H9 (cell line): ENCODE measurements around the gene RHBDD1. TPM values are rescaled to one million over a fixed set of nuclear protein-coding genes. Genes with fewer than 3 reads are reported as not detected.

Experiments used
- DNase-seq: peaks from one replicate; pipeline ENCODE4 v3.0.0-alpha.2; 2017
- H2AFZ ChIP-seq: one replicate; pipeline ENCODE4 v1.6.1; 2013; ENCODE audit warnings: mild to moderate bottlenecking, low read length, control low read depth, moderate library complexity
- H2AK5ac ChIP-seq: 2 replicates; pipeline ENCODE4 v1.6.1; 2013; ENCODE audit warnings: low read length, control low read depth, mixed read lengths; ENCODE audit not compliant: insufficient read length
- H2BK120ac ChIP-seq: one replicate; pipeline ENCODE4 v1.6.1; 2013; ENCODE audit warnings: low read depth, mild to moderate bottlenecking, low read length, control low read depth, inconsistent platforms; ENCODE audit not compliant: poor library complexity, severe bottlenecking
- H2BK12ac ChIP-seq: 2 replicates; pipeline ENCODE4 v1.6.1; 2013; ENCODE audit warnings: low read length, control low read depth, mixed read lengths, low read depth; ENCODE audit not compliant: insufficient read length
- H2BK15ac ChIP-seq: 2 replicates; pipeline ENCODE4 v1.6.1; 2013; ENCODE audit warnings: low read depth, low read length, control low read depth
- H2BK20ac ChIP-seq: one replicate; pipeline ENCODE4 v1.6.1; 2013; ENCODE audit warnings: low read depth, mild to moderate bottlenecking, low read length, control low read depth, inconsistent platforms; ENCODE audit not compliant: poor library complexity, severe bottlenecking
- H2BK5ac ChIP-seq: 2 replicates; pipeline ENCODE4 v1.6.1; 2013; ENCODE audit warnings: low read length, control low read depth, mixed read lengths; ENCODE audit not compliant: insufficient read length
- H3K14ac ChIP-seq: 2 replicates; pipeline ENCODE4 v1.6.1; 2013; ENCODE audit warnings: low read length, control low read depth; ENCODE audit not compliant: insufficient read depth
- H3K18ac ChIP-seq: 2 replicates; pipeline ENCODE4 v1.6.1; 2013; ENCODE audit warnings: low read depth, mild to moderate bottlenecking, mixed read lengths, low read length, control low read depth; ENCODE audit not compliant: insufficient read length
- H3K23ac ChIP-seq: 2 replicates; pipeline ENCODE4 v1.6.1; 2013; ENCODE audit warnings: low read length, control low read depth, mixed read lengths, low read depth; ENCODE audit not compliant: insufficient read length
- H3K23me2 ChIP-seq: 2 replicates; pipeline ENCODE4 v1.6.1; 2013; ENCODE audit warnings: low read depth, mild to moderate bottlenecking, mixed read lengths, low read length, control low read depth; ENCODE audit not compliant: insufficient read length, poor library complexity, severe bottlenecking
- H3K27ac ChIP-seq: 2 replicates; pipeline ENCODE4 v1.5.1; 2013; ENCODE audit warnings: low read length, control low read depth, mixed read lengths, low read depth; ENCODE audit not compliant: insufficient read length
- H3K27me3 ChIP-seq: 2 replicates; pipeline ENCODE4 v1.6.1; 2013; ENCODE audit warnings: low read length, control low read depth, inconsistent platforms; ENCODE audit not compliant: insufficient read depth
- H3K4ac ChIP-seq: 2 replicates; pipeline ENCODE4 v1.6.1; 2013; ENCODE audit warnings: low read depth, mild to moderate bottlenecking, control low read depth, inconsistent platforms, low read length, moderate library complexity
- H3K4me1 ChIP-seq: 2 replicates; pipeline ENCODE4 v1.6.1; 2013; ENCODE audit warnings: low read length, control low read depth, inconsistent platforms; ENCODE audit not compliant: insufficient read depth
- H3K4me2 ChIP-seq: 2 replicates; pipeline ENCODE4 v1.6.1; 2013; ENCODE audit warnings: low read length, control low read depth, mixed read lengths; ENCODE audit not compliant: insufficient read length, insufficient read depth
- H3K56ac ChIP-seq: 2 replicates; pipeline ENCODE4 v1.6.1; 2013; ENCODE audit warnings: low read depth, mild to moderate bottlenecking, mixed read lengths, low read length, control low read depth; ENCODE audit not compliant: insufficient read length
- H3K79me1 ChIP-seq: 2 replicates; pipeline ENCODE4 v1.6.1; 2013; ENCODE audit warnings: low read depth, mild to moderate bottlenecking, moderate library complexity, low read length, control low read depth, inconsistent platforms; ENCODE audit not compliant: insufficient read depth, poor library complexity, severe bottlenecking
- H3K79me2 ChIP-seq: 2 replicates; pipeline ENCODE4 v1.6.1; 2013; ENCODE audit warnings: low read length, control low read depth, inconsistent platforms; ENCODE audit not compliant: insufficient read depth
- H3K9ac ChIP-seq: 2 replicates; pipeline ENCODE4 v1.6.1; 2013; ENCODE audit warnings: low read length, control low read depth, mixed read lengths; ENCODE audit not compliant: insufficient read length; ENCODE audit errors: extremely low read depth
- H3K9me3 ChIP-seq: one replicate; pipeline ENCODE4 v1.6.1; 2013; ENCODE audit warnings: low read depth, low read length, inconsistent platforms; ENCODE audit not compliant: control insufficient read depth
- H3T11ph ChIP-seq: one replicate; pipeline ENCODE4 v1.6.1; 2013; ENCODE audit warnings: mild to moderate bottlenecking, low read length, control low read depth, inconsistent platforms
- H4K20me1 ChIP-seq: one replicate; pipeline ENCODE4 v1.6.1; 2013; ENCODE audit not compliant: control insufficient read depth, insufficient read length, insufficient read depth
- H4K5ac ChIP-seq: 2 replicates; pipeline ENCODE4 v1.6.1; 2013; ENCODE audit warnings: low read depth, mild to moderate bottlenecking, mixed read lengths, low read length, control low read depth; ENCODE audit not compliant: insufficient read length
- H4K8ac ChIP-seq: replicated peaks from 2 replicates; pipeline ENCODE4 v1.6.1; 2013; ENCODE audit warnings: low read length, control low read depth, mixed read lengths, low read depth; ENCODE audit not compliant: insufficient read length
- H4K91ac ChIP-seq: 2 replicates; pipeline ENCODE4 v1.6.1; 2013; ENCODE audit warnings: low read depth, mild to moderate bottlenecking, moderate library complexity, mixed read lengths, low read length, control low read depth; ENCODE audit not compliant: insufficient read length
- H3K27ac Mint-ChIP-seq, 3 experiments: 2 replicates in 2 of 3; 3 replicates in 1 of 3; pipeline ENCODE4 v1.8.0; 2020 to 2021; ENCODE audit warnings: mixed read lengths in 3 of 3, mild to moderate bottlenecking in 1 of 3, moderate library complexity in 1 of 3
- H3K27me3 Mint-ChIP-seq: 2 replicates; pipeline ENCODE4 v1.8.0; 2021; ENCODE audit warnings: low read depth, mild to moderate bottlenecking, moderate library complexity, mixed read lengths
- H3K36me3 Mint-ChIP-seq, 3 experiments: 2 replicates in 2 of 3; 3 replicates in 1 of 3; pipeline ENCODE4 v1.8.0; 2020 to 2021; ENCODE audit warnings: low read depth in 3 of 3, mixed read lengths in 3 of 3; ENCODE audit not compliant: insufficient read depth in 1 of 3
- H3K4me1 Mint-ChIP-seq, 2 experiments: 2 replicates each; pipeline ENCODE4 v1.8.0; 2020; ENCODE audit warnings: mixed read lengths in 2 of 2
- H3K4me3 Mint-ChIP-seq, 2 experiments: 2 replicates in 1 of 2; 3 replicates in 1 of 2; pipeline ENCODE4 v1.8.0; 2020 to 2021; ENCODE audit warnings: mild to moderate bottlenecking in 2 of 2, mixed read lengths in 2 of 2, moderate library complexity in 1 of 2
- H3K9me3 Mint-ChIP-seq, 2 experiments: 2 replicates in 1 of 2; 3 replicates in 1 of 2; pipeline ENCODE4 v1.8.0; 2020; ENCODE audit warnings: mild to moderate bottlenecking in 2 of 2, mixed read lengths in 2 of 2, moderate library complexity in 1 of 2
- CTCF ChIP-seq: fragments of 200-600 bp; sonication (generic); conservative IDR thresholded peaks from 3 replicates; pipeline ENCODE4 v1.8.0; 2021; ENCODE audit warnings: antibody characterized with exemption, mild to moderate bottlenecking
- WGBS: extraction: QIAGEN DNeasy Blood & Tissue Kit; methylation state at CpG from one replicate; pipeline ENCODE4 v1.1.7; 2013; ENCODE audit warnings: missing lambda C conversion rate, low lambda C conversion rate, mixed read lengths; ENCODE audit not compliant: insufficient read length; ENCODE audit errors: extremely low coverage; 5-methylcytosine and 5-hydroxymethylcytosine counted together
- total RNA-seq: library from RNA; stranded (reverse); gene quantifications from 2 replicates; pipeline ENCODE4 v1.2.1, GENCODE V29; 2021

RHBDD1 gene
- total RNA-seq, 1 experiment from 2014 or later, result 24.9 TPM

- no CpG with 5 or more reads among the region's 8 CpGs for WGBS
- Histone ChIP-seq H3K23me2 (no peaks in the 10 kb centered on the region), H4K8ac (no peak overlapping the region), H4K5ac (no peak overlapping the region), H2BK120ac (no peak overlapping the region), H3K14ac (no peak overlapping the region), H3K4me1 (no peaks in the 10 kb centered on the region), H3K9ac (no peak overlapping the region), H2AK5ac (no peak overlapping the region), H3K79me1 (no peaks in the 10 kb centered on the region), H3K27me3 (no peaks in the 10 kb centered on the region), H2BK20ac (no peak overlapping the region), H2BK15ac (no peak overlapping the region), H3T11ph (no peak overlapping the region), H3K4me2 (no peak overlapping the region), H3K56ac (no peak overlapping the region), H3K27ac (no peak overlapping the region), H4K91ac (no peak overlapping the region), H3K9me3 (no peaks in the 10 kb centered on the region), H3K23ac (no peak overlapping the region), H2BK5ac (no peak overlapping the region), H2AFZ (no peak overlapping the region), H3K4ac (no peak overlapping the region), H4K20me1 (no peaks in the 10 kb centered on the region), H3K18ac (no peak overlapping the region), H2BK12ac (no peak overlapping the region), H3K79me2 (no peaks in the 10 kb centered on the region)
- H3K4me1 Mint-ChIP-seq, result no peaks in the 10 kb centered on the region
- DNase-seq, result no peak
- H3K27me3 Mint-ChIP-seq, result peaks cover 6% of the 10 kb centered on the region
- H3K9me3 Mint-ChIP-seq, result no peaks in the 10 kb centered on the region; a peak in 1 of 5 replicates
- no peaks in the 10 kb centered on the region for H3K36me3 Mint-ChIP-seq
- no peak overlapping the region for H3K27ac Mint-ChIP-seq
- no peak overlapping the region for H3K4me3 Mint-ChIP-seq
- no peak for TF ChIP-seq CTCF
Measured at GRCh38 chr2:226829721-226830631, 5.9 kb upstream of the RHBDD1 start.
